GM18511 (cell line): ENCODE results near the gene PEX7.
"Not testable (repeated sequence)": the region's sequence is repeated elsewhere in the genome, so short reads cannot be mapped to it uniquely, and the experiment has no call there.

Experiments
- ATAC-seq: cut with Tn5 transposase; IDR thresholded peaks from one replicate; pipeline ENCODE4 v1.9.1; 2021; ENCODE audit warnings: mild to moderate bottlenecking, moderate library complexity; ENCODE audit not compliant: unreplicated experiment

Gene PEX7

DNA sequence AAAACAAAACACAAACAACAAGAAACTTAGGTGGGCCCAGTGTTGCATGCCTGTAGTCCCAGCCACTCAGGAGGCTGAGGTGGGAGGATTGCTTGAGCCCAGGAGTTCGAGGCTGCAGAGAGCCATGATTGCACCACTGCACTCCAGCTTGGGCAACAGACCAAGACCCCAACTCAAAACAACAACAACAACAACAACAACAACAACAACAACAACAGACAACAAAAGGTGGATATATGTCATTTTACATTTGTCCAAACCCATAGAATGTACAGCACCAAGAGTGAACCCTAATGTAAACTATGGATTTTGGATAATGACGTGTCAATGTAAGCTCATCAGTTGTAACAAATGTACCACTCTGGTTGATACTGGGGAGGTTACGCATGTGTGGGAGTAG, 127.6 kb downstream of the PEX7 start:
- not testable (repeated sequence) for ATAC-seq

DNA sequence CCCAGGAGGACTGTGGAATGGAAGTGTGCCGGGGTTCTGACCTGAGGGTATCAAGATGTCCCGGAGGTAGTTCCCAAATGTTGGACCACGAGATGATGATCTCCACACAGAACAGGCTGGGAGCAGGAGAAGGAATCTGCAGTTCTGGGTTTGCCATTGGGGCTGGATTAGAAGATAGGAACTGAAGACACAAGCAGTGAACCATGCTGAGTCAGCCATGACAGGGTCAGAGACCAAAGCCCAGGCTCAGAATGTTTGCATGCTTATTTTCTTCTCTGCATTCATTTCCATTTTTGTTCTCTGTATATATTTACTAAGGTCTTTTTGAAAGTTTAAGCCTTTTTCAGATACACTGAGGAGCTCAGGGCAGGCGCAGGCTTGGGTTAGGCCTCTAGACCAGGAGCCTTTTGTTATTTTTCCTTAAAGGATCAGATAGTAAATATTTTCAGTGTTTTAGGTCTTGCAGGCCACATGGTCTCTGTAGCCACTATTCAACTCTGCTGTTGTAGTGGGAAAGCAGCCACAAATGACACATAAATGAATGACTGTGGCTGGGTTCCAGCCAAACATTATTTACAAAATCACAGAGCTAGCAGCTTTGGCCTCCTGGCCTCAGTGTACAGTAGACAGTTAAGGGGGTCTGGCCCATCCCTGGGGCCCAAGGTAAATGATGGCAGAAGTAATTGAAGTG, 128.2 kb downstream of the PEX7 start:
- no peak for ATAC-seq

DNA sequence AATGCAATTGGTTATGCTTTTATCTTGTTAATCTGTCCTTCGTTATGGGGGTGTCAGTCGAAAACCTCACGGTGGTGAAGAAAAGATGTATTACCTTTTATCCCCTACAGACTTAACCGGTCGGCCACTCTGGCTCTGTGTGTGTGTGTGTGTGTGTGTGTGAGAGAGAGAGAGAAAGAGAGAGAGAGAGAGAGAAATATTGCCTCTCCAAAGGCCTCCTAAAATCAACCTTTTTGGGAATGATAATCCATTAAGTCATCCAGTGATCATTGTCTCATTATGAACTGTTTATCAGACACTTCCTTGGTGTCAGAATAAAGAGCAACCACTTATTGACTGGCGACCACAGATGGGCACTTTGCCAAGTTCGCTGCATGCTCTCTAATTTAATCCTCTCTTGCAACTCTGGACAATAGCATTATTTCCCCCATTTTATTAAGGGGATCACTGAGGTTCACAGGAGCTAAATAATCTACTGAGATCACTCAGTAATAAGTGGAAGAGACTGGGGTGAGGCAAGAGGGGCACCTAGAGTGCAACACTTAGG, 130.4 kb downstream of the PEX7 start:
- no peak for ATAC-seq

DNA sequence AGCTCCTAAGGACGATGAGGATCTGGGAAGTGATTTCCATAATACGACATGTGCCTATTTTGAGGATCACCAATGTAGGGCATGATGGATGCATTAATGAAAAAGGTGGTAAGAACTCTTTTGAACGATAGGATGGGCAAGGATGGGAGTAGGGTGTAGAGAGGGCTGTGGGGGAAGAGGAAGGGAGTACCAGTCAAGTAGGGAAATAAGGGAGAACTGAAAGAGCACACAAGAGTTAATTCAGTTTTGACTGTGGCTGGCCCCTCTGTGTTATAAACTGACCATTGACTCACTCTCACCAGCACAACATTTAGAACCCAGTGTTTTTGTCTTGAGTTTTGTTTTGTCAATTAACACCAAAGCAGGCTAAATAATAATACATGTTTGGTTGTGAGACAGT, 132.7 kb downstream of the PEX7 start:
- no peak for ATAC-seq

DNA sequence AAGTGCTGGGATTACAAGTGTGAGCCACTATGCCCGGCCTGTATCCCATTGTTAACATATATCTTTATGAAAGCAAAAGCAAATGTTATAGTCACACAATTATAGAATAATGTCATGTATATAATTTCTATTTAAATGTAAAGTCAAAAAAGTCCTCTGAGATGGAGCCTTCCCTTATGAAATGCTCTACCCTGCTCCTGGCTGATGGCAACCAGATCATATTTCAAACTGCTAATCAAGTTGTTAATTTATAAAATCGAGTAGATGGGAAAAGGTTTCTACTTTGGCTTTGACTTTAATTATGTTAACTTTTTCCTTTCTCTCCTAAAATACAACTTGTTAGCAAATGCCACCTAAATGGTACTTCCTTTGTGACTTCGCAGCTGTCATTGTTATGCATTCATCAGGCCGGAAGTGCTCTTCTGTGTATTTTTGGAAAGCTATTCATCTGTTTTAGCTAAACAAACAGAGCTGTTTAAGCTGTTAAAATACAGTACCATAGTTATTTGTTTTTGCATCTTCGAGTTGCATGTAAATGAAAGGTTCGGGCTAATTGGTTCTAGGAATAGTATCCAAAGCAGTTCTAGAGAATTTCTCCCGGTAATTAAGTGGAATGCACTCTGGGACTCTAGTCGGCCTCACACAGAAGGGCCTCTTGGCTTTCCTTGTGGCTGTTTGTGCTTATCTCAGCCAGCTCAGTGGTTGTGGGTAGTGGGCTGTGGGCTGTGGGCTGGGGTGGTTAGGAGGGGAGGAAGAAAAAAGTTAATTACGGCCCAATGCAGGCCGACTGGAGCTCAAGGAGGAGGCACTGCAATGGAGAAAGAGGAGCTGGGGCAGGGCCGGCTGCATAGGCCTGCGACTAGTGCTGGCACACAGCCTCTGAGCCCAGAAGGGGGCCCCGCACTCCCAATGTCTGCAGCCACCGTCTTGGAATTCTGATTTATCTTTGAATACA, 134.5 kb downstream of the PEX7 start:
- no peak for ATAC-seq

DNA sequence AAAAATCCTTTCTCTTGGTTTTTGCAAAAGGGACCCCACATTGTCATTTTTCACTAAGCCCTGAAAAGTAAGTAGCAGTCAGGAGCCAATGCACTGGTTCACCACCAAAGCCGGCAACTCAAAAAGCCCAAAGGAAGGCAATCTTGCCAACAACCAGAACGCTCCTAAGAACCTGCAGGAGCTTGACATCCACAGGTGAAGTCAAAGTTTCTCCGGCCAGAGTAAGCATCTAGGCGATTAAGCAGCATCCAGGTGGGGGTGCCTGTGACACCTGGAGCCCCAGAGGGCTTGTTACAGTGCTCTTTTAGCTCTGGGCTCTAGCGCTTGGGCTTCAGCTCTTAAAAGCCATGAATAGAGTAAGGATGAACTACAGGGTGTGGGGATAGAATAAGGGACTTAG, 135.8 kb downstream of the PEX7 start:
- no peak for ATAC-seq

DNA sequence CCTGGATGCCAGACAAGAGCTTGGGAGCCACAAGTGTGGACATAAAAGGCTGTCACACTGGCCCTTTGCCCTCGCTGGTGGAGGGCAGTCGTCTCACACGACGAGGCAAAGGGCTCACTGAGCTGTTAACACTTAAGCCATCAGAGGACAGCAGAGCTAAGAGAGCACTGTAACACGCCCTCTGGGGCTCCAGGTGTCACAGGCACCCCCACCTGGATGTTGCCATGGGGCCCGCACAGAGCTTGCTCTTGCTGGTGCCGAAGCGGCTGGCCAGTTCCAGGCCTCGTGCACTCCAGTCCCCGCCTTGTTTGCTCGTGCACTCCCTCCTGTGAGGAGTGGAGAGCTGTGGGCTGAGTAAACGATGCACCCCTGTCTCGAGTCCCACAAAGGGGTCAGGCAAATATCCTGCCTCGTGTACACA, 137.1 kb downstream of the PEX7 start:
- ATAC-seq, result no peak

DNA sequence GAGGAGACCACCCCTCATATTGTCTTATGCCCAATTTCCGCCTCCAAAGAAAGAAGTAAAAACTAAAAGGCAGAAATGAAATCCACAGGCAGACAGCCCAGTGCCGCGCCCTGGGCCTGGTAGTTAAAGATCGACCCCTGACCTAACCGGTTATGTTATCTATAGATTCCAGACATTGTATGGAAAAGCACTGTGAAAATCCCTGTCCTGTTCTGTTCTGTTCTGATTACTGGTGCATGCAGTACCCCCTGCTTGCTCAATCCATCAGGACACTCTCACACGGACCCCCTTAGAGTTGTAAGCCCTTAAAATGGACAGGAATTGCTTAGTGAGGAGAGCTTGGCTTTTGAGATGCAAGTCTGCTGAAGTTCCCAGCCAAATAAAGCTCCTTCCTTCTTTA, 137.5 kb downstream of the PEX7 start:
- not testable (repeated sequence) for ATAC-seq

DNA sequence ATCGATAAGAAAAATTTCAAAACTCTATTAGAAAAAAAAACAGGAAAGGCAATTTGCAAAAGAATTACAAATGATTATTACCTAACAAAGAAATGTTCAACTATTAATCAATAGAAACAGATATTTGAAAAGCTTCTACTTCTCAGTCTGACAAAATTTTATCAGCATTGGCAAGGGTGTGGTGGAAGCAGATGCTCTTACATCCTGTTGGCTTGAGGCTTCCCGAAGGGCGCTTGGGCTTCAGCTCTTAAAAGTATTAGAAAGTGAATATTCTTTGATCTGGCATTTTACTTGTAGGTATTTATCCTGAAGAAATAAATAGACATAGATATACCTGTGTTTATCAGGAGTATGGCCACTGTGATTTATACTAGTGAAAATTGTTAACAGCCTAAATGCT, 138.4 kb downstream of the PEX7 start:
- no peak for ATAC-seq

DNA sequence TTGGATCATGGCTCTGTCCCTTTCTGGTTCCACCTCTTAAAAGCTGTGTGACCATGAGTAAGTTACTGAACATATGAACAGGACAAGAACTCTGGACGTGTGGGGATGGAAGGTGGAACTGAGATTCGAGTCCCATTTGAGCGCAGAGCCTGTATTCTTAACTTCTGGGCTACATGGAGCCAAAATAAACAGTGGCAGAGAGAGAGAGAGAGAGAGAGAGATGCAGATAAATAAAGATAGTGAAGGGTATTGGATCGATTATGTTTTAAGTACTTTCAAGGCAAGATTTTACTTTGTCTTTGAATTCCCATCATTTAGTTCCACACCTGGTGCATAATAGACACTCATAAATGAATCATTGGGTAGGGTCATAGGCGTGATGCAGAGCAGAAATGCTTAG, 139.5 kb downstream of the PEX7 start:
- ATAC-seq, result no peak

DNA sequence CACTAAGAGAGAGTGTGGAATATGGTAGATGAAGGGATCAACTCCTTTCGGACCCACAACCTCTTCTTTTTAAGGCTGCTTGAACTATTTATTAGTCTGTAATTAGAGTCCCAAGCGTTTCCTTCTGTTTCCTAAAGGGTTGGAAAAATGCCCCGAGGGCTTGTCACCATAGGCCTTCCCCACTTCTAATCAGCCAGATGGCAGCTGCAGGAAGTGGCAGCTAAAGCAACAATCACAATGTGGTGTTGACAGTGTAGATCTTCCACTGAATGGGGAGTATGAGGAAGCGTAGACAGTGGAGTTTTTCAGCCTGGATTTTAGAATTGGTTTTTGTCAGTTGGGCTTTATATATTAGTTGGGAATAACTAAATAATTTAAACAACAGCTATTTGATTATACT, 140.3 kb downstream of the PEX7 start:
- ATAC-seq, result no peak

DNA sequence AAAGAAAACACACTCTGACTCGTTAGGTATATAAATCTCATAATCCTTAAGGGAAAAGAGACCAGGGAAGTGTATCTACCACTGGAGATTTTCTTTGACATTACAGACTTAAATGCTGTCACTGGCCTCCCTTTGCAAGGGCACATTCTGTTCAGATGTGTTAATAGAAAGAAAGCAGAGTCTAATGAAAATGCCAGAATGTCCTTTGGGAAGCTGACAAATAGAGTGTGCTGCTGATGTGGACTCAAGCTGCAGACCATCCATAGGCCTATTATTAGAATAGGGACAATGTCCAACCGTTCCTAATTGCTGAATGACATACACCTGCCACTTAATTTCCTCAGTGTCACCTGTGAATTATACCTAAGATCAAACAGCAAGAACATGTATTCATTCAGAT, 140.9 kb downstream of the PEX7 start:
- ATAC-seq, result no peak
